Fibroblast of villous mesenchyme (primary cell): ENCODE results near the gene ASPDH. TPM values are rescaled to one million over a fixed set of nuclear protein-coding genes. Genes with fewer than 3 reads are reported as not detected.
A peak's percentile ranks its signal among the peaks of the same experiment; 100 is the strongest.

Experiments used
- DNase-seq: peaks from one replicate; pipeline ENCODE4 v3.0.0-alpha.2; 2010; ENCODE audit warnings: low read depth
- H3K4me3 ChIP-seq: 2 replicates; pipeline ENCODE4 v1.5.1; 2011; ENCODE audit warnings: low read depth, mild to moderate bottlenecking, low read length
- CTCF ChIP-seq: IDR thresholded peaks from 2 replicates; pipeline ENCODE4 v1.5.1; 2012; ENCODE audit warnings: low read depth, mild to moderate bottlenecking, low read length; ENCODE audit not compliant: insufficient read depth
- total RNA-seq: library from RNA; depleted of rRNA; stranded (reverse); fragments of >200 nt; gene quantifications from 2 replicates; pipeline ENCODE4 v1.2.3, GENCODE V29; 2012

Gene ASPDH
- total RNA-seq, 1 donor: not detected

- no peak for TF ChIP-seq CTCF
- no peak overlapping the region for H3K4me3 ChIP-seq
- DNase-seq: no peak
Observed at GRCh38 chr19:50490411-50490811, 23.3 kb downstream of the ASPDH start.

- DNase-seq: no peak
- no peak for TF ChIP-seq CTCF
- H3K4me3 ChIP-seq: no peak overlapping the region
Observed at GRCh38 chr19:50489461-50490011, 24.2 kb downstream of the ASPDH start.

GRCh38 chr19:50488389-50489194 lies 25.1 kb downstream of the ASPDH start:
- no peak for DNase-seq
- no peak for TF ChIP-seq CTCF
- H3K4me3 ChIP-seq: no peak overlapping the region

- no peak overlapping the region for H3K4me3 ChIP-seq
- DNase-seq: peak; percentile 16
- TF ChIP-seq CTCF: peak; percentile 36
Observed at GRCh38 chr19:50486823-50487515, 26.7 kb downstream of the ASPDH start.

GRCh38 chr19:50485284-50485955 lies 28.3 kb downstream of the ASPDH start:
- TF ChIP-seq CTCF: no peak
- no peak for DNase-seq
- no peak overlapping the region for H3K4me3 ChIP-seq

- TF ChIP-seq CTCF: no peak
- H3K4me3 ChIP-seq: no peak overlapping the region
- no peak for DNase-seq
Observed at GRCh38 chr19:50482916-50483315, 30.8 kb downstream of the ASPDH start.
